GF-D8 (cell line): ENCODE results near the gene CDH12.
"Not testable (repeated sequence)": the region's sequence is repeated elsewhere in the genome, so short reads cannot be mapped to it uniquely, and the experiment has no call there.

Source experiments
- DNase-seq: peaks from one replicate; lab custom pipeline; 2025; lab: John Stamatoyannopoulos, UW

CDH12 gene

GRCh38 chr5:22560147-22560546 is 293.0 kb downstream of the CDH12 start:
- no peak for DNase-seq

GRCh38 chr5:22557251-22557650 is 295.9 kb downstream of the CDH12 start:
- no peak for DNase-seq

- DNase-seq = no peak
Measured at GRCh38 chr5:22554475-22554874, 298.7 kb downstream of the CDH12 start.

- no peak for DNase-seq
Measured at GRCh38 chr5:22549876-22550671, 303.1 kb downstream of the CDH12 start.

- DNase-seq = no peak
Measured at GRCh38 chr5:22542340-22542739, 310.8 kb downstream of the CDH12 start.

GRCh38 chr5:22541037-22541436 is 312.1 kb downstream of the CDH12 start:
- DNase-seq = no peak

- DNase-seq = no peak
Measured at GRCh38 chr5:22539762-22540161, 313.4 kb downstream of the CDH12 start.

- DNase-seq = no peak
Measured at GRCh38 chr5:22531986-22532385, 321.2 kb downstream of the CDH12 start.

- no peak for DNase-seq
Measured at GRCh38 chr5:22521521-22521920, 331.6 kb downstream of the CDH12 start.

- DNase-seq = not testable (repeated sequence)
Measured at GRCh38 chr5:22516497-22516896, 336.6 kb downstream of the CDH12 start.

- no peak for DNase-seq
Measured at GRCh38 chr5:22514231-22514630, 338.9 kb downstream of the CDH12 start.

GRCh38 chr5:22505891-22506290 is 347.3 kb downstream of the CDH12 start:
- DNase-seq = no peak

GRCh38 chr5:22504411-22504810 is 348.7 kb downstream of the CDH12 start:
- no peak for DNase-seq

GRCh38 chr5:22500556-22500955 is 352.6 kb downstream of the CDH12 start:
- DNase-seq = no peak

GRCh38 chr5:22496666-22497065 is 356.5 kb downstream of the CDH12 start:
- DNase-seq = no peak

- no peak for DNase-seq
Measured at GRCh38 chr5:22495016-22495720, 358.0 kb downstream of the CDH12 start.

- no peak for DNase-seq
Measured at GRCh38 chr5:22488427-22488826, 364.7 kb downstream of the CDH12 start.

- no peak for DNase-seq
Measured at GRCh38 chr5:22480305-22480704, 372.8 kb downstream of the CDH12 start.

- no peak for DNase-seq
Measured at GRCh38 chr5:22473886-22474285, 379.3 kb downstream of the CDH12 start.

GRCh38 chr5:22471154-22471553 is 382.0 kb downstream of the CDH12 start:
- no peak for DNase-seq

- no peak for DNase-seq
Measured at GRCh38 chr5:22470408-22470807, 382.7 kb downstream of the CDH12 start.

- DNase-seq = no peak
Measured at GRCh38 chr5:22465616-22466015, 387.5 kb downstream of the CDH12 start.

- no peak for DNase-seq
Measured at GRCh38 chr5:22465177-22465576, 388.0 kb downstream of the CDH12 start.

GRCh38 chr5:22460189-22460588 is 393.0 kb downstream of the CDH12 start:
- no peak for DNase-seq
